WTC11 (cell line): ENCODE results near the gene SMNDC1. TPM values are rescaled to one million over a fixed set of nuclear protein-coding genes. Genes with fewer than 3 reads are reported as not detected.

ENCODE experiments used
- ATAC-seq: fragments of 200-7000 bp; cut with Tn5 transposase; 2 replicates; pipeline ENCODE4 v1.10.0; 2021; ENCODE audit warnings: mild to moderate bottlenecking, moderate library complexity
- CTCF ChIA-PET: fragments of 300-600 bp; sonication (Branson Sonifier 250); formaldehyde crosslinking; loops from one replicate; lab custom pipeline; 2021; ENCODE audit warnings: antibody characterized with exemption; lab: Charles Lee
- POLR2A ChIA-PET: fragments of 350-600 bp; sonication (Branson Sonifier 250); formaldehyde crosslinking; loops from one replicate; lab custom pipeline; 2021; ENCODE audit warnings: antibody characterized with exemption; lab: Charles Lee
- DNase-seq: peaks from one replicate; pipeline ENCODE4 v3.0.0; 2021; ENCODE audit warnings: low spot score
- H3K27ac Mint-ChIP-seq: 2 replicates; pipeline ENCODE4 v1.8.0; 2021; ENCODE audit warnings: mixed read lengths
- H3K27me3 Mint-ChIP-seq: 2 replicates; pipeline ENCODE4 v1.8.0; 2021; ENCODE audit warnings: low read depth, mild to moderate bottlenecking, moderate library complexity, mixed read lengths
- H3K36me3 Mint-ChIP-seq: 2 replicates; pipeline ENCODE4 v1.8.0; 2021; ENCODE audit warnings: mixed read lengths
- H3K4me1 Mint-ChIP-seq: 2 replicates; pipeline ENCODE4 v1.8.0; 2022; ENCODE audit warnings: mixed read lengths
- H3K4me3 Mint-ChIP-seq: 2 replicates; pipeline ENCODE4 v1.8.0; 2021; ENCODE audit warnings: mild to moderate bottlenecking, moderate library complexity, mixed read lengths
- H3K9me3 Mint-ChIP-seq: 2 replicates; pipeline ENCODE4 v1.8.0; 2021; ENCODE audit warnings: mixed read lengths
- CBFB ChIP-seq: sonication (generic); formaldehyde crosslinking; IDR thresholded peaks from 2 replicates; pipeline ENCODE4 v1.8.1; 2022; ENCODE audit warnings: mild to moderate bottlenecking, low read depth, missing genetic modification reagents
- FOXJ3 ChIP-seq: sonication (generic); formaldehyde crosslinking; IDR thresholded peaks from 2 replicates; pipeline ENCODE4 v1.9.0; 2021; ENCODE audit warnings: missing genetic modification reagents, mild to moderate bottlenecking, borderline replicate concordance
- FOXK1 ChIP-seq: sonication (generic); formaldehyde crosslinking; IDR thresholded peaks from 2 replicates; pipeline ENCODE4 v1.8.0; 2022; ENCODE audit warnings: mild to moderate bottlenecking, moderate library complexity, missing genetic modification reagents
- GRHL2 ChIP-seq: fragments of 250-450 bp; sonication (Bioruptor Pico); IDR thresholded peaks from 2 replicates; pipeline ENCODE4 v1.8.0; 2022; ENCODE audit warnings: mild to moderate bottlenecking, moderate library complexity; ENCODE audit not compliant: insufficient replicate concordance, severe bottlenecking
- KAT7 ChIP-seq: sonication (generic); formaldehyde crosslinking; IDR thresholded peaks from 2 replicates; pipeline ENCODE4 v1.8.1; 2023; ENCODE audit warnings: missing genetic modification reagents, mild to moderate bottlenecking, borderline replicate concordance
- NFYB ChIP-seq: sonication (generic); formaldehyde crosslinking; conservative IDR thresholded peaks from 2 replicates; pipeline ENCODE4 v1.8.0; 2022; ENCODE audit warnings: low read depth, missing genetic modification reagents
- NR2C2 ChIP-seq: sonication (generic); formaldehyde crosslinking; IDR thresholded peaks from 2 replicates; pipeline ENCODE4 v1.8.0; 2022; ENCODE audit warnings: mild to moderate bottlenecking, missing genetic modification reagents
- RELA ChIP-seq: sonication (generic); formaldehyde crosslinking; IDR thresholded peaks from 2 replicates; pipeline ENCODE4 v1.8.1; 2022; ENCODE audit warnings: missing genetic modification reagents, mild to moderate bottlenecking, borderline replicate concordance
- SMAD4 ChIP-seq: sonication (generic); formaldehyde crosslinking; IDR thresholded peaks from 2 replicates; pipeline ENCODE4 v1.8.0; 2022; ENCODE audit warnings: mild to moderate bottlenecking, missing genetic modification reagents
- TEAD1 ChIP-seq: sonication (generic); formaldehyde crosslinking; IDR thresholded peaks from 2 replicates; pipeline ENCODE4 v1.8.0; 2022; ENCODE audit warnings: mild to moderate bottlenecking, missing genetic modification reagents
- TEAD4 ChIP-seq: sonication (generic); formaldehyde crosslinking; IDR thresholded peaks from 2 replicates; pipeline ENCODE4 v1.8.0; 2022; ENCODE audit warnings: mild to moderate bottlenecking, missing genetic modification reagents
- ZBTB21 ChIP-seq: sonication (generic); formaldehyde crosslinking; IDR thresholded peaks from 2 replicates; pipeline ENCODE4 v1.8.1; 2023; ENCODE audit warnings: mild to moderate bottlenecking, missing genetic modification reagents, borderline replicate concordance
- ZNF219 ChIP-seq: sonication (generic); formaldehyde crosslinking; IDR thresholded peaks from 2 replicates; pipeline ENCODE4 v1.8.0; 2023; ENCODE audit warnings: missing genetic modification reagents, mild to moderate bottlenecking, borderline replicate concordance
- ZNF317 ChIP-seq: sonication (generic); formaldehyde crosslinking; IDR thresholded peaks from 2 replicates; pipeline ENCODE4 v1.8.1; 2023; ENCODE audit warnings: low read depth, mild to moderate bottlenecking, moderate library complexity, missing genetic modification reagents, borderline replicate concordance
- total RNA-seq: library from RNA; stranded (reverse); gene quantifications from 3 replicates; pipeline ENCODE4 v1.2.3, GENCODE V29; 2021
- TF ChIP-seq, protein P1 (sequence below): fragments of 250-450 bp; sonication (Bioruptor Pico); IDR thresholded peaks from 2 replicates; pipeline ENCODE4 v1.9.0; 2021; ENCODE audit warnings: mild to moderate bottlenecking, borderline replicate concordance
- TF ChIP-seq, protein P2 (sequence below): sonication (generic); formaldehyde crosslinking; IDR thresholded peaks from 2 replicates; pipeline ENCODE4 v1.8.1; 2022; ENCODE audit warnings: missing genetic modification reagents, borderline replicate concordance
- TF ChIP-seq, protein P3 (sequence below): sonication (generic); formaldehyde crosslinking; IDR thresholded peaks from 2 replicates; pipeline ENCODE4 v1.8.0; 2022; ENCODE audit warnings: missing genetic modification reagents
- TF ChIP-seq, protein P4 (sequence below): fragments of 250-450 bp; sonication (Bioruptor Pico); IDR thresholded peaks from 2 replicates; pipeline ENCODE4 v1.9.0; 2021; ENCODE audit warnings: mild to moderate bottlenecking

The SMNDC1 gene
- total RNA-seq, 1 experiment from 2014 or later: 55.9 TPM

DNA sequence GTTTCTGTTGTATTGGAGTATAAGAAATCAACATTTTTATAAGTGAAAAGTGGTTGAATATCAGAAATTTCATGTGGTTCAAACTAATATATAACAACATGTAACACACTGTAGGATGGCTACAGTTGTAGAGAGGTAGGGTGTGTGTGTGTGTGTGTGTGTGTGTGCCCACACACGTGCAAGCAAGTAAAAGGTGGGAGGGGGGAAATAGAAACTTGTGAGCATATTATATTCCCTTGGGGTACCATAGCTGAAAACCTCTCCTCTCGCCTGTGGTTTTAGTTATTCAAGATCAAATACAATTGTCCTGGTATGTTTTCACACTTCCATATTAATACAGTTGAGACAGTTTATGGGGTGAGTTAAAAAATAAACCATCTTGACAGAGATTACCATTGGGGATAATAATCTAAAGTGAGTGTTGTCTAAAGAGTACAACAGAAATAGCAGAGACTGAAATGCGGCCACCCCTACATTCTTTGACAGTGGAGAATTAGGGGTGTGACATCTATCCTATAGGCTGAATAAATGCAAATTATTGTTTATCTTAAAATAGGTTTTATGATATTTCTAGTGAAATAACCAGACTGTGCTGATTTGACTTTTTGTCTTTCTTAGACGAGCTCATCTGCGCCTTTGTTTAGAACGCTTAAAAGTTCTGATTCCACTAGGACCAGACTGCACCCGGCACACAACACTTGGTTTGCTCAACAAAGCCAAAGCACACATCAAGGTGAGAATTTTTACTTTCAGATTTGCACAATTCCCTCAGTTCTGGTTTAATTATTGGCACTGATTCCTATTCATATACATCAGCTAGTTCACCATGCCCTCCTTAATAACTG lies 25.9 kb downstream of the SMNDC1 start (continued):
- TF ChIP-seq, protein P1, sequence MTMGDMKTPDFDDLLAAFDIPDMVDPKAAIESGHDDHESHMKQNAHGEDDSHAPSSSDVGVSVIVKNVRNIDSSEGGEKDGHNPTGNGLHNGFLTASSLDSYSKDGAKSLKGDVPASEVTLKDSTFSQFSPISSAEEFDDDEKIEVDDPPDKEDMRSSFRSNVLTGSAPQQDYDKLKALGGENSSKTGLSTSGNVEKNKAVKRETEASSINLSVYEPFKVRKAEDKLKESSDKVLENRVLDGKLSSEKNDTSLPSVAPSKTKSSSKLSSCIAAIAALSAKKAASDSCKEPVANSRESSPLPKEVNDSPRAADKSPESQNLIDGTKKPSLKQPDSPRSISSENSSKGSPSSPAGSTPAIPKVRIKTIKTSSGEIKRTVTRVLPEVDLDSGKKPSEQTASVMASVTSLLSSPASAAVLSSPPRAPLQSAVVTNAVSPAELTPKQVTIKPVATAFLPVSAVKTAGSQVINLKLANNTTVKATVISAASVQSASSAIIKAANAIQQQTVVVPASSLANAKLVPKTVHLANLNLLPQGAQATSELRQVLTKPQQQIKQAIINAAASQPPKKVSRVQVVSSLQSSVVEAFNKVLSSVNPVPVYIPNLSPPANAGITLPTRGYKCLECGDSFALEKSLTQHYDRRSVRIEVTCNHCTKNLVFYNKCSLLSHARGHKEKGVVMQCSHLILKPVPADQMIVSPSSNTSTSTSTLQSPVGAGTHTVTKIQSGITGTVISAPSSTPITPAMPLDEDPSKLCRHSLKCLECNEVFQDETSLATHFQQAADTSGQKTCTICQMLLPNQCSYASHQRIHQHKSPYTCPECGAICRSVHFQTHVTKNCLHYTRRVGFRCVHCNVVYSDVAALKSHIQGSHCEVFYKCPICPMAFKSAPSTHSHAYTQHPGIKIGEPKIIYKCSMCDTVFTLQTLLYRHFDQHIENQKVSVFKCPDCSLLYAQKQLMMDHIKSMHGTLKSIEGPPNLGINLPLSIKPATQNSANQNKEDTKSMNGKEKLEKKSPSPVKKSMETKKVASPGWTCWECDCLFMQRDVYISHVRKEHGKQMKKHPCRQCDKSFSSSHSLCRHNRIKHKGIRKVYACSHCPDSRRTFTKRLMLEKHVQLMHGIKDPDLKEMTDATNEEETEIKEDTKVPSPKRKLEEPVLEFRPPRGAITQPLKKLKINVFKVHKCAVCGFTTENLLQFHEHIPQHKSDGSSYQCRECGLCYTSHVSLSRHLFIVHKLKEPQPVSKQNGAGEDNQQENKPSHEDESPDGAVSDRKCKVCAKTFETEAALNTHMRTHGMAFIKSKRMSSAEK (CRISPR knock-in tag): no peak
- TF ChIP-seq SMAD4 (CRISPR knock-in tag) (no peak), FOXK1 (CRISPR knock-in tag) (no peak)

DNA sequence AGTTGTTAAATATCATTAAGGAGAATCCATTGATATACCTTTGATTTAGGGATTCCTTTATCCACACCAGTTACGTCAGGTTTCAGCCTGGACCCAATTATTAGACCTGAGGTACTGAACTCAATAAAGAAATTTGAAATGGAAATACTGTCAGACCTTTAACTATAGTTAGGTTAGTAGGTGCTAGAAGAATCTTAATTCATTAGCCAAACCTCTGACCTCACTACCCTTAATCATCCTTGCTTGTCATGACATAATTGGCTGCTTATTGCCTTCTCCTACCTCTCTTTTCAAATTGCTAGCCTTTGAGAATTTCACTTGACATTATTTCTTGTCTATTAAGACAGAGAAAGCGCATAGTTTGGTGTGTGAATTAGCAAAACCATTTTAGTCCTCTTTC lies 27.1 kb downstream of the SMNDC1 start:
- no peak overlapping the region for H3K4me3 Mint-ChIP-seq
- no peaks in the 10 kb centered on the region for H3K9me3 Mint-ChIP-seq
- no peak overlapping the region for H3K27ac Mint-ChIP-seq
- POLR2A ChIA-PET: no interaction called here
- H3K4me1 Mint-ChIP-seq: peaks cover 23% of the 10 kb centered on the region
- TF ChIP-seq ZNF317 (CRISPR knock-in tag) (no peak), RELA (CRISPR knock-in tag) (no peak), ZNF219 (CRISPR knock-in tag) (no peak), NR2C2 (CRISPR knock-in tag) (no peak), FOXJ3 (no peak), TEAD1 (CRISPR knock-in tag) (no peak), CBFB (CRISPR knock-in tag) (no peak), KAT7 (CRISPR knock-in tag) (no peak), NFYB (CRISPR knock-in tag) (no peak), TEAD4 (CRISPR knock-in tag) (no peak), GRHL2 (no peak), ZBTB21 (no peak)
- TF ChIP-seq, protein P1 (CRISPR knock-in tag): no peak
- TF ChIP-seq, protein P2, sequence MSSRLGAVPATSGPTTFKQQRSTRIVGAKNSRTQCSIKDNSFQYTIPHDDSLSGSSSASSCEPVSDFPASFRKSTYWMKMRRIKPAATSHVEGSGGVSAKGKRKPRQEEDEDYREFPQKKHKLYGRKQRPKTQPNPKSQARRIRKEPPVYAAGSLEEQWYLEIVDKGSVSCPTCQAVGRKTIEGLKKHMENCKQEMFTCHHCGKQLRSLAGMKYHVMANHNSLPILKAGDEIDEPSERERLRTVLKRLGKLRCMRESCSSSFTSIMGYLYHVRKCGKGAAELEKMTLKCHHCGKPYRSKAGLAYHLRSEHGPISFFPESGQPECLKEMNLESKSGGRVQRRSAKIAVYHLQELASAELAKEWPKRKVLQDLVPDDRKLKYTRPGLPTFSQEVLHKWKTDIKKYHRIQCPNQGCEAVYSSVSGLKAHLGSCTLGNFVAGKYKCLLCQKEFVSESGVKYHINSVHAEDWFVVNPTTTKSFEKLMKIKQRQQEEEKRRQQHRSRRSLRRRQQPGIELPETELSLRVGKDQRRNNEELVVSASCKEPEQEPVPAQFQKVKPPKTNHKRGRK (CRISPR knock-in tag): no peak
- TF ChIP-seq, protein P3, sequence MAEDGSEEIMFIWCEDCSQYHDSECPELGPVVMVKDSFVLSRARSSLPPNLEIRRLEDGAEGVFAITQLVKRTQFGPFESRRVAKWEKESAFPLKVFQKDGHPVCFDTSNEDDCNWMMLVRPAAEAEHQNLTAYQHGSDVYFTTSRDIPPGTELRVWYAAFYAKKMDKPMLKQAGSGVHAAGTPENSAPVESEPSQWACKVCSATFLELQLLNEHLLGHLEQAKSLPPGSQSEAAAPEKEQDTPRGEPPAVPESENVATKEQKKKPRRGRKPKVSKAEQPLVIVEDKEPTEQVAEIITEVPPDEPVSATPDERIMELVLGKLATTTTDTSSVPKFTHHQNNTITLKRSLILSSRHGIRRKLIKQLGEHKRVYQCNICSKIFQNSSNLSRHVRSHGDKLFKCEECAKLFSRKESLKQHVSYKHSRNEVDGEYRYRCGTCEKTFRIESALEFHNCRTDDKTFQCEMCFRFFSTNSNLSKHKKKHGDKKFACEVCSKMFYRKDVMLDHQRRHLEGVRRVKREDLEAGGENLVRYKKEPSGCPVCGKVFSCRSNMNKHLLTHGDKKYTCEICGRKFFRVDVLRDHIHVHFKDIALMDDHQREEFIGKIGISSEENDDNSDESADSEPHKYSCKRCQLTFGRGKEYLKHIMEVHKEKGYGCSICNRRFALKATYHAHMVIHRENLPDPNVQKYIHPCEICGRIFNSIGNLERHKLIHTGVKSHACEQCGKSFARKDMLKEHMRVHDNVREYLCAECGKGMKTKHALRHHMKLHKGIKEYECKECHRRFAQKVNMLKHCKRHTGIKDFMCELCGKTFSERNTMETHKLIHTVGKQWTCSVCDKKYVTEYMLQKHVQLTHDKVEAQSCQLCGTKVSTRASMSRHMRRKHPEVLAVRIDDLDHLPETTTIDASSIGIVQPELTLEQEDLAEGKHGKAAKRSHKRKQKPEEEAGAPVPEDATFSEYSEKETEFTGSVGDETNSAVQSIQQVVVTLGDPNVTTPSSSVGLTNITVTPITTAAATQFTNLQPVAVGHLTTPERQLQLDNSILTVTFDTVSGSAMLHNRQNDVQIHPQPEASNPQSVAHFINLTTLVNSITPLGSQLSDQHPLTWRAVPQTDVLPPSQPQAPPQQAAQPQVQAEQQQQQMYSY (CRISPR knock-in tag): no peak
- TF ChIP-seq, protein P4, sequence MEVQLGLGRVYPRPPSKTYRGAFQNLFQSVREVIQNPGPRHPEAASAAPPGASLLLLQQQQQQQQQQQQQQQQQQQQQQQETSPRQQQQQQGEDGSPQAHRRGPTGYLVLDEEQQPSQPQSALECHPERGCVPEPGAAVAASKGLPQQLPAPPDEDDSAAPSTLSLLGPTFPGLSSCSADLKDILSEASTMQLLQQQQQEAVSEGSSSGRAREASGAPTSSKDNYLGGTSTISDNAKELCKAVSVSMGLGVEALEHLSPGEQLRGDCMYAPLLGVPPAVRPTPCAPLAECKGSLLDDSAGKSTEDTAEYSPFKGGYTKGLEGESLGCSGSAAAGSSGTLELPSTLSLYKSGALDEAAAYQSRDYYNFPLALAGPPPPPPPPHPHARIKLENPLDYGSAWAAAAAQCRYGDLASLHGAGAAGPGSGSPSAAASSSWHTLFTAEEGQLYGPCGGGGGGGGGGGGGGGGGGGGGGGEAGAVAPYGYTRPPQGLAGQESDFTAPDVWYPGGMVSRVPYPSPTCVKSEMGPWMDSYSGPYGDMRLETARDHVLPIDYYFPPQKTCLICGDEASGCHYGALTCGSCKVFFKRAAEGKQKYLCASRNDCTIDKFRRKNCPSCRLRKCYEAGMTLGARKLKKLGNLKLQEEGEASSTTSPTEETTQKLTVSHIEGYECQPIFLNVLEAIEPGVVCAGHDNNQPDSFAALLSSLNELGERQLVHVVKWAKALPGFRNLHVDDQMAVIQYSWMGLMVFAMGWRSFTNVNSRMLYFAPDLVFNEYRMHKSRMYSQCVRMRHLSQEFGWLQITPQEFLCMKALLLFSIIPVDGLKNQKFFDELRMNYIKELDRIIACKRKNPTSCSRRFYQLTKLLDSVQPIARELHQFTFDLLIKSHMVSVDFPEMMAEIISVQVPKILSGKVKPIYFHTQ (CRISPR knock-in tag): no peak
- H3K36me3 Mint-ChIP-seq: peaks cover 6% of the 10 kb centered on the region
- no peak for DNase-seq
- H3K27me3 Mint-ChIP-seq: no peaks in the 10 kb centered on the region
- CTCF ChIA-PET: interaction anchor here (1.3 kb wide), 1 partner anchor 180 kb away, joined by 3 read pairs; no protein-coding TSS in a partner anchor
- ATAC-seq: no peak
